ENCODE measurements around the gene AUTS2.

Gene AUTS2

DNA sequence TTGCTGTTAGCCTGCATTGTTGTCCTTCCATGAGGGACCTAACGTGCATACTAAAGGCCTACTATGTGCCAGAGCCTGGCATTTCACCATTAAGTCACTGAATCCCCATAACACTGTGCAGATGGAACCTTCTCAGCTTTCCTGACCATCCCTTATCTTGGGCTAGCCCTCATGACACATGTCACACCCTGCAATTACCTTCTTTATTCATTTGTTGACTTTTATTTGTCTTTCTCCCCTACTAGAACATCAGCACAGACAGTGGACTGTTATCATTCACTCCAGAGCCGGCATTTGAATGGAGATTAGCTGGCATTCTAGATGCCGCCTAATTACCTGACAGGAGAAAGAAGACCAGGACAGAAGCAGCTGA lies 1062.5 kb downstream of the AUTS2 start:
- no peak overlapping the region for H3K4me3 ChIP-seq (replicated peaks in 1 of 2; ENCODE audit: low read depth in 2 of 2, low read length in 2 of 2)
- no peak for TF ChIP-seq CTCF (IDR thresholded peaks at IDR 0.05; ENCODE audit: low read depth, low read length)
- no peak for DNase-seq (ENCODE audit: low read depth in 2 of 2)

DNA sequence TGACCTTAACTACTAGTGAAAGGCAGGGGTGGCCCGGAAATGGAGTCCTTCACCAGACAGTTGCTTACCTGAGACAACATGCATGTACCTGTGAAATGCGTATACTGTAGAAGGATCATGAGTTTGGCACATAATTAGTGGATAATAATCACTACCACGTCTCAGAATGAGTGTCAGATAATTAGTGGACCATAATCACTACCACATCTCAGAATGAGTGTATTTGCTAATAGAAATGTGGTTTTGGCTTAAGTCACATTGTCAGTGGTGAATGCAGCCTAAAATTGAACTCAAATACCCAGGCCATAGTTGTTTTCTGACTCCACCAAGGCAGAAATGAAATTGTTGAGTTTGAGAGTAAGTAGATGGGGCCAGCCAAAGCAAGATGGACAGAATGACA lies 1065.4 kb downstream of the AUTS2 start:
- TF ChIP-seq CTCF (IDR thresholded peaks at IDR 0.05; ENCODE audit: low read depth, low read length): no peak
- no peak overlapping the region for H3K4me3 ChIP-seq (replicated peaks in 1 of 2; ENCODE audit: low read depth in 2 of 2, low read length in 2 of 2)
- DNase-seq (ENCODE audit: low read depth in 2 of 2): no peak

DNA sequence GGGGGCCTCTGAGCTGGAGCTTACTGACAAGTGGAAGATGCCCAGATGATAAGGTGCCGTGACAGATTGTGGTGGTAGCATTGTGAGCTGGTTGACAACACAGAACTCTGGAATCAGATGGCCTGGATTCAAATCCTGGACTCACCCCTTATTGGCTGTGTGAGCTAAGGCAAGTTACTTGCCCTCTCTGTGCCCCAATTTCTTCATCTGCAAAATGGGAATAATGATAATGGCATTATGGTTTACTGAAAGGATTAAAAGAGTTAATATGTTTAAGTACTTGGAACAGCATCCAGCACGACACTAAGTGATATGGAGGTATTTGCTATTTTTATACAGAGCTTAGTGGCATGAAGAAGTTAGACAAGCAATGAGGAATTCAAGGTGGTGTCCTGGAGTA lies 1067.7 kb downstream of the AUTS2 start:
- DNase-seq (ENCODE audit: low read depth in 2 of 2): no peak
- no peak overlapping the region for H3K4me3 ChIP-seq (replicated peaks in 1 of 2; ENCODE audit: low read depth in 2 of 2, low read length in 2 of 2)
- no peak for TF ChIP-seq CTCF (IDR thresholded peaks at IDR 0.05; ENCODE audit: low read depth, low read length)

- TF ChIP-seq CTCF (IDR thresholded peaks at IDR 0.05; ENCODE audit: low read depth, low read length): no peak
- no peak for DNase-seq (ENCODE audit: low read depth in 2 of 2)
- H3K4me3 ChIP-seq (replicated peaks in 1 of 2; ENCODE audit: low read depth in 2 of 2, low read length in 2 of 2): no peak overlapping the region
Measured at GRCh38 chr7:70667406-70667805, 1069.1 kb downstream of the AUTS2 start.

DNA sequence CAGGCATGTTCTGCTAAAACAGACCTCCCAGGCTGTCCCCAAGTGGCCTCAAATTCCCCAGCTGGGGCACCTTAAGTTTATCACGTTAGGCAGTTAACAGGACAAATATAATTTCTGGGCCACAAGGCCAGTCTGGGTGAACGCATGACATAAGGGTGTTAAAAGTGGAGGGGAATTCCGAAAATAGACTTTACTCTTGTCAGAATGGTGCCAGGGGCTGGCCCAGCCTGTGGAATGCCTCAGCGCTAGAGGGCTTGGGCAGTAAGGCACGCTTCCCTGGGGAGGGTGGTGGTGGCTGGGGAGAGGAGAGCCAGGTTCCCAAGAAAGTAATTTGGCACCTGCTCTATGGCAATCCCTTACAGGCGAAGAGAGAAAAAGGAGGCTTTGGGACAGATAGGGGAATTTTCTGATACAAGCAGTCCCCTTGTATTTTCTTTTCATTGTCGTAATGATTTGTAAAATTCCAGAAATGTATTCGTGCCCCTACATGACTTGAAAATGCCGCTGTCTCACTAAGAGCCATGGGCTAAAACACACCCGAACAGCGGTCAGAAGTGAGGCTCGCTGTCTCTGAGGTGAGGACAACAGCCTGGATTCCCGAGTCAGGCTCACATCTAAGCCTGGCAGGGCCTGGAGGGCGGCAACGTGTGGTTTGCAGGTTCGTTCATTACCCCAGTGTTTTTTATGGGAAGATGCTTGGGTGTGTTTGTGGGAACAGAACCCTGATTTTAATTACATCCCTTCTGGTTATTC lies 1070.5 kb downstream of the AUTS2 start:
- DNase-seq (ENCODE audit: low read depth in 2 of 2): no peak
- no peak for TF ChIP-seq CTCF (IDR thresholded peaks at IDR 0.05; ENCODE audit: low read depth, low read length)
- no peak overlapping the region for H3K4me3 ChIP-seq (replicated peaks in 1 of 2; ENCODE audit: low read depth in 2 of 2, low read length in 2 of 2)

- TF ChIP-seq CTCF (IDR thresholded peaks at IDR 0.05; ENCODE audit: low read depth, low read length): no peak
- H3K4me3 ChIP-seq (replicated peaks in 1 of 2; ENCODE audit: low read depth in 2 of 2, low read length in 2 of 2): no peak overlapping the region
- DNase-seq (ENCODE audit: low read depth in 2 of 2): no peak
Measured at GRCh38 chr7:70669854-70670253, 1071.6 kb downstream of the AUTS2 start.

DNA sequence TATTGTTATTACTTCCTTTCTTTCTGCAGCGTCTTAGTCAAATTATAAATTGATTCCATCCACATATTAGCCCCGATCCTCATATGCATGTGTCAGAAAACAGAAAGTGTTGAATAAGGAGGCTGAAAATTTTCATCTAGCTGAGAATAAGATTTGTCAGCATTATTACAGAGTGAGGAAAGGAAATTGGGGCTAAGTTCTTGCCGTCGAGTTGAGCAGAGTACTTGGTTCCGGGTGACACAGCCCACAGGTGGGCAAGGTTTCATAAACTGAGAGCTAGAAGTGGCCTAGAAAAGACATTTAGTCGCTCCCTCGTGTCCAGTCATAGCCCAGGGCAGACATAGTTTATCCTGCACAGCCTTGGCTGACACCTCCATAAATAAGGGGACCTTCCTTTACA lies 1072.0 kb downstream of the AUTS2 start:
- H3K4me3 ChIP-seq (replicated peaks in 1 of 2; ENCODE audit: low read depth in 2 of 2, low read length in 2 of 2): no peak overlapping the region
- TF ChIP-seq CTCF (IDR thresholded peaks at IDR 0.05; ENCODE audit: low read depth, low read length): no peak
- DNase-seq (ENCODE audit: low read depth in 2 of 2): no peak
